HCT116 (cell line): Measurements from ENCODE around the gene BPIFB1. TPM values are rescaled to one million over a fixed set of nuclear protein-coding genes. Genes with fewer than 3 reads are reported as not detected.

ENCODE experiments used
- ATAC-seq: fragments of 200-7000 bp; cut with Tn5 transposase; 2 replicates; pipeline ENCODE4 v1.9.1; 2020; ENCODE audit warnings: mild to moderate bottlenecking, moderate library complexity
- BruUV-seq: library from RNA; stranded (reverse); fragments of 400-500 nt; replicated peaks from 2 replicates; lab custom pipeline; 2021; lab: Mats Ljungman, UMichigan
- CTCF ChIA-PET: fragments of 300-600 bp; sonication (Branson Sonifier 250); formaldehyde crosslinking; loops from one replicate; lab custom pipeline; 2021; ENCODE audit warnings: antibody characterized with exemption; lab: Charles Lee
- POLR2A ChIA-PET: fragments of 300-600, 350-600 bp; sonication (Branson Sonifier 250); formaldehyde crosslinking; loops from one replicate; lab custom pipeline; 2021; ENCODE audit warnings: antibody characterized with exemption; lab: Charles Lee
- RAD21 ChIA-PET, 2 experiments: fragments of 300-600 bp; sonication (Branson Sonifier 250); formaldehyde crosslinking; loops; one replicate each; lab custom pipeline; 2023; ENCODE audit warnings: low total read pairs in 2 of 2; ENCODE audit not compliant: uncharacterized antibody in 2 of 2, unreplicated experiment in 2 of 2, low non-redundant PET in 1 of 2; lab: Charles Lee
- DNase-seq: peaks from one replicate; pipeline ENCODE4 v3.0.0-alpha.2; 2010; ENCODE audit warnings: low read depth, low spot score
- H2AFZ ChIP-seq: fragments of 200-600 bp; shearing (Covaris generic), sonication (generic); 2 replicates; pipeline ENCODE4 v1.6.1; 2017; ENCODE audit warnings: low read depth, mixed run types, mixed read lengths, antibody characterized with exemption, low read length; ENCODE audit not compliant: poor library complexity, severe bottlenecking
- H3K27ac ChIP-seq: 2 replicates; pipeline ENCODE4 v1.5.1; 2012; ENCODE audit warnings: low read depth, low read length
- H3K27me3 ChIP-seq: fragments of 200-600 bp; sonication (generic); 2 replicates; pipeline ENCODE4 v1.6.1; 2016; ENCODE audit warnings: mixed run types, low read length, mixed read lengths; ENCODE audit not compliant: insufficient read depth
- H3K36me3 ChIP-seq, 2 experiments: fragments of 200-500 bp in 1 of 2; fragments of 200-600 bp in 1 of 2; sonication (Bioruptor generic) in 1 of 2; sonication (generic) in 1 of 2; 2 replicates each; pipeline versions ENCODE4 v1.5.1 to v1.6.1; 2014 to 2016; ENCODE audit warnings: low read length in 2 of 2, inconsistent platforms in 1 of 2, mixed read lengths in 1 of 2, mixed run types in 1 of 2; ENCODE audit not compliant: insufficient read depth in 2 of 2, control insufficient read depth in 1 of 2
- H3K4me1 ChIP-seq, 2 experiments: fragments of 200-600 bp in 1 of 2; sonication (generic) in 1 of 2; 2 replicates each; pipeline versions ENCODE4 v1.5.1 to v1.6.1; 2012 to 2017; ENCODE audit warnings: low read length in 2 of 2, inconsistent platforms in 1 of 2, mild to moderate bottlenecking in 1 of 2, mixed read lengths in 1 of 2, mixed run types in 1 of 2, moderate library complexity in 1 of 2; ENCODE audit not compliant: insufficient read depth in 2 of 2, control insufficient read depth in 1 of 2
- H3K4me2 ChIP-seq: fragments of 200-600 bp; sonication (generic); 2 replicates; pipeline ENCODE4 v1.6.1; 2017; ENCODE audit warnings: mixed run types, low read length, mixed read lengths
- H3K4me3 ChIP-seq, 2 experiments: fragments of 200-600 bp in 1 of 2; sonication (generic) in 1 of 2; replicated peaks in 1 of 2; 2 replicates each; pipeline ENCODE4 v1.5.1; 2011 to 2016; ENCODE audit warnings: low read length in 2 of 2, control low read depth in 1 of 2, low read depth in 1 of 2, mild to moderate bottlenecking in 1 of 2, mixed read lengths in 1 of 2, mixed run types in 1 of 2
- H3K79me2 ChIP-seq: fragments of 200-600 bp; sonication (generic); 2 replicates; pipeline ENCODE4 v1.6.1; 2017; ENCODE audit warnings: mild to moderate bottlenecking, mixed run types, low read length, moderate library complexity, mixed read lengths; ENCODE audit not compliant: insufficient read depth
- H3K9ac ChIP-seq: fragments of 200-600 bp; sonication (generic); 2 replicates; pipeline ENCODE4 v1.6.1; 2016; ENCODE audit warnings: low read length, mixed read lengths
- H3K9me2 ChIP-seq: fragments of 200-600 bp; sonication (generic), shearing (Covaris generic); 2 replicates; pipeline ENCODE4 v1.6.1; 2017; ENCODE audit warnings: mixed run types, mild to moderate bottlenecking, moderate library complexity; ENCODE audit not compliant: insufficient read depth
- H3K9me3 ChIP-seq, 2 experiments: fragments of 200-500 bp in 1 of 2; fragments of 200-600 bp in 1 of 2; sonication (Bioruptor generic) in 1 of 2; sonication (generic) in 1 of 2; 2 replicates each; pipeline ENCODE4 v1.6.1; 2014 to 2017; ENCODE audit warnings: low read length in 2 of 2, mixed read lengths in 2 of 2, inconsistent platforms in 1 of 2, low read depth in 1 of 2, mild to moderate bottlenecking in 1 of 2, mixed run types in 1 of 2, moderate library complexity in 1 of 2; ENCODE audit not compliant: control insufficient read depth in 1 of 2, insufficient read depth in 1 of 2
- H4K20me1 ChIP-seq: fragments of 200-600 bp; sonication (generic), shearing (Covaris generic); 2 replicates; pipeline ENCODE4 v1.6.1; 2017; ENCODE audit warnings: mixed run types, mild to moderate bottlenecking, moderate library complexity; ENCODE audit not compliant: insufficient read depth
- CEBPB ChIP-seq: IDR thresholded peaks from 2 replicates; pipeline ENCODE4 v1.6.1; 2012; ENCODE audit warnings: low read depth
- ELF1 ChIP-seq: IDR thresholded peaks from 2 replicates; pipeline ENCODE4 v1.6.1; 2012; ENCODE audit warnings: low read depth, borderline replicate concordance
- EZH2phosphoT487 ChIP-seq: fragments of 200-600 bp; IDR thresholded peaks from 2 replicates; pipeline ENCODE4 v1.6.1; 2018; ENCODE audit warnings: antibody characterized with exemption, borderline replicate concordance
- FOSL1 ChIP-seq: IDR thresholded peaks from 2 replicates; pipeline ENCODE4 v1.6.1; 2012; ENCODE audit warnings: low read depth
- SIN3A ChIP-seq: IDR thresholded peaks from 2 replicates; pipeline ENCODE4 v1.6.1; 2012; ENCODE audit warnings: low read depth
- ZNF274 ChIP-seq: fragments of 200-500 bp; sonication (Bioruptor generic); IDR thresholded peaks from 2 replicates; pipeline ENCODE4 v1.6.1; 2014; ENCODE audit warnings: mild to moderate bottlenecking, low read depth, low read length, inconsistent platforms
- intact Hi-C: fragments of 100-400 bp; cut with micrococcal nuclease; formaldehyde crosslinking; loops from 2 replicates; pipeline ENCODE4 v1.10.0; 2022
- total RNA-seq: library from RNA; stranded (reverse); gene quantifications from one replicate; pipeline ENCODE4 v1.2.1, GENCODE V29; 2021; ENCODE audit not compliant: unreplicated experiment
- TF ChIP-seq, protein P1 (sequence below): IDR thresholded peaks from 2 replicates; pipeline ENCODE4 v1.6.1; 2012; ENCODE audit warnings: low read depth
- TF ChIP-seq, protein P2 (sequence below): IDR thresholded peaks from 2 replicates; pipeline ENCODE4 v1.6.1; 2012

Gene BPIFB1
- total RNA-seq, 1 experiment from 2014 or later = 0.17 TPM

DNA sequence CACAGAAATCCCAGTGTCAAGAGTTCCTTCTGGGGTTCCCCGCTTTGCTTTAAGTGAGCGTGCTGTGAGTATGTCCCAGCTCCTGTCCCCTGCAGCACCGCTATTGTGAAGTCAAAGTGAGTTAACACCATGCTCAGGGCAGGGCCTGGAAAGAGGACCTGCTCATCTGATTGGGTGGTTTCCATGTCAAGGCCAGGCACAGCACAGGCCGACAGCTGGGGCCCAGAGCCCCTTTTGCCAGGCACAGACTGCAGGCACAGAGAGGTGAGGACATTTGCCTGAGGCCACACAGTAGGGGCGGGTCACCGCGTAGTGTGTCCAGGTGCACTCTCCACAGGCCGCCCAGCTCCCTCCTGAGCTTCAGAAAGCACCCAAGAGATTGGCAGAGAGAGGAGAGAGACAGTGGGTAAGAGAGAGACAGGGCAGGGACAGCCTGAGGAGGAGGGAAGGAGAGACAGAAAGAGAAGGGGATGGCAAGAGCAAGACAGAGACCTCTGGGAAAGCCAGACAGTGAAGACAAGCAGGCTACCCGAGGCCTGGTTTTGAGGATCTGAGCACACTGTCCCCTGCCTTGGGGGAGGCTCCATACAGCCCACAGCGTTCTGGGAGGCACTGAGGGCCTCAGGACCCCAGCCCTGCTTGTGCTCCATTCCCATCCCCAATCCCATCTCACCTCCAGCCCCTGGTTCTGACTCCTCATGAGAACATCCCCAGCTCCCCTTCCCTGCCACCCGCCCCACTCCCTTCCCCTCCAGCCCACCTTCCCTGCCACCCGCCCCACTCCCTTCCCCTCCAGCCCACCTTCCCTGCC lies 6.5 kb upstream of the BPIFB1 start:
- TF ChIP-seq, protein P1, sequence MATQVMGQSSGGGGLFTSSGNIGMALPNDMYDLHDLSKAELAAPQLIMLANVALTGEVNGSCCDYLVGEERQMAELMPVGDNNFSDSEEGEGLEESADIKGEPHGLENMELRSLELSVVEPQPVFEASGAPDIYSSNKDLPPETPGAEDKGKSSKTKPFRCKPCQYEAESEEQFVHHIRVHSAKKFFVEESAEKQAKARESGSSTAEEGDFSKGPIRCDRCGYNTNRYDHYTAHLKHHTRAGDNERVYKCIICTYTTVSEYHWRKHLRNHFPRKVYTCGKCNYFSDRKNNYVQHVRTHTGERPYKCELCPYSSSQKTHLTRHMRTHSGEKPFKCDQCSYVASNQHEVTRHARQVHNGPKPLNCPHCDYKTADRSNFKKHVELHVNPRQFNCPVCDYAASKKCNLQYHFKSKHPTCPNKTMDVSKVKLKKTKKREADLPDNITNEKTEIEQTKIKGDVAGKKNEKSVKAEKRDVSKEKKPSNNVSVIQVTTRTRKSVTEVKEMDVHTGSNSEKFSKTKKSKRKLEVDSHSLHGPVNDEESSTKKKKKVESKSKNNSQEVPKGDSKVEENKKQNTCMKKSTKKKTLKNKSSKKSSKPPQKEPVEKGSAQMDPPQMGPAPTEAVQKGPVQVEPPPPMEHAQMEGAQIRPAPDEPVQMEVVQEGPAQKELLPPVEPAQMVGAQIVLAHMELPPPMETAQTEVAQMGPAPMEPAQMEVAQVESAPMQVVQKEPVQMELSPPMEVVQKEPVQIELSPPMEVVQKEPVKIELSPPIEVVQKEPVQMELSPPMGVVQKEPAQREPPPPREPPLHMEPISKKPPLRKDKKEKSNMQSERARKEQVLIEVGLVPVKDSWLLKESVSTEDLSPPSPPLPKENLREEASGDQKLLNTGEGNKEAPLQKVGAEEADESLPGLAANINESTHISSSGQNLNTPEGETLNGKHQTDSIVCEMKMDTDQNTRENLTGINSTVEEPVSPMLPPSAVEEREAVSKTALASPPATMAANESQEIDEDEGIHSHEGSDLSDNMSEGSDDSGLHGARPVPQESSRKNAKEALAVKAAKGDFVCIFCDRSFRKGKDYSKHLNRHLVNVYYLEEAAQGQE = no peak
- TF ChIP-seq, protein P2, sequence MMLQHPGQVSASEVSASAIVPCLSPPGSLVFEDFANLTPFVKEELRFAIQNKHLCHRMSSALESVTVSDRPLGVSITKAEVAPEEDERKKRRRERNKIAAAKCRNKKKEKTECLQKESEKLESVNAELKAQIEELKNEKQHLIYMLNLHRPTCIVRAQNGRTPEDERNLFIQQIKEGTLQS = no peak
- TF ChIP-seq ZNF274 = no peak
- no peak for TF ChIP-seq ELF1
- no peak for TF ChIP-seq FOSL1
- TF ChIP-seq SIN3A = no peak
- no peak for TF ChIP-seq CEBPB
- no peak for TF ChIP-seq EZH2phosphoT487
- H3K9me3 ChIP-seq = no peaks in the 10 kb centered on the region
- no peak overlapping the region for H3K9ac ChIP-seq
- no peak overlapping the region for H3K4me2 ChIP-seq
- no peak for ATAC-seq
- no peaks in the 10 kb centered on the region for H3K9me2 ChIP-seq
- intact Hi-C loops = no loop called here
- no TSS peak for BruUV-seq
- no peak overlapping the region for H3K27ac ChIP-seq
- no peak for DNase-seq
- H3K79me2 ChIP-seq = no peaks in the 10 kb centered on the region
- H3K27me3 ChIP-seq = peaks cover 8% of the 10 kb centered on the region; the same call in 1 of the 2 replicates
- ChIA-PET CTCF (no interaction called here), RAD21 (interaction anchor here in 1 of 2 experiments (0.6 kb wide), 1 partner anchor 219 kb away, joined by 3 read pairs; no protein-coding TSS in a partner anchor), POLR2A (no interaction called here)
- no peaks in the 10 kb centered on the region for H3K36me3 ChIP-seq
- no peak overlapping the region for H3K4me3 ChIP-seq
- no peaks in the 10 kb centered on the region for H4K20me1 ChIP-seq
- no peak overlapping the region for H2AFZ ChIP-seq
- H3K4me1 ChIP-seq = no peaks in the 10 kb centered on the region
